ENCODE measurements around the gene UHRF2.
"Not testable (repeated sequence)": the region's sequence is repeated elsewhere in the genome, so short reads cannot be mapped to it uniquely, and the experiment has no call there.

UHRF2 gene

GRCh38 chr9:6431038-6431437 is 18.0 kb downstream of the UHRF2 start:
- no peak for DNase-seq

- DNase-seq = no peak
Observed at GRCh38 chr9:6433410-6433809, 20.4 kb downstream of the UHRF2 start.

- no peak for DNase-seq
Observed at GRCh38 chr9:6439051-6439703, 26.2 kb downstream of the UHRF2 start.

GRCh38 chr9:6440405-6440804 is 27.4 kb downstream of the UHRF2 start:
- DNase-seq = no peak

DNA sequence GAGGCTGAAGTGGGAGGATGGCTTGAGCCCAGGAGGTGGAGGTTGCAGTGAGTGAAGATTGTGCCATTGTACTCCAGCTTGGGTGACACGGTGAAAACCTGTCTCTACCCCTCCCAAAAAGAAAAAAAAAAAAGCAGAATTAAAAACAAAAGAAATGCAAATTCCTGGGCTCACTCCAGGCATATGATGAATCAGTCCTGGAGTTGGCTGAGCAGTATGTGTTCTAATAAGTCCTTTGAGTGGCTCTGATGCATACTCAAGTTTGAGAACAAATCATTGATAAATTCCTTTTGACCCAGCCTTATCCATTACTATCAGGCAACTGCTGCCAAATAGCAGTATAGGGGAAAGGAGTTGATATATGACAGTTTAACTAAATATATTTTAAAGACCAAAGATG is 28.3 kb downstream of the UHRF2 start:
- no peak for DNase-seq

- no peak for DNase-seq
Observed at GRCh38 chr9:6443661-6444060, 30.7 kb downstream of the UHRF2 start.

GRCh38 chr9:6444128-6444527 is 31.1 kb downstream of the UHRF2 start:
- no peak for DNase-seq

DNA sequence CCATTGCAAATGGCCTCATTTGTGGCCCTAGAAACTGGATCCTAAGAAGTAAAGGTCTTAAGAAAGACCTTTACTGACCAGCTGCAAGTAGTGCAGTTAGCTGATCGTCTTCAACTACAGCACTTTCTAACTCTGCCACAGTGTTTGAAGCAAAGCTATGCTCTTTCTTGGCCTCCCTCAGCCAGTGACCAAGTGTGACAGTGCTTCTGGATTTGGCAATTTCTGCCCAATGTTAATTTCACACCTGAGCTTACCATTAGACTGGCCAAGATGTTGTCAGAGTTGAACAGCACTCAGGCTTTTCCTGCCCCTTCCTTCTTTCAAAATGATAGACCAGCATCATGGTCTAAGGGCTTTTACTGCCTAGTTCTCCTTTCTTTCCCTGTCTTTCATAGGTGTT is 36.1 kb downstream of the UHRF2 start:
- no peak for DNase-seq

GRCh38 chr9:6449645-6450044 is 36.6 kb downstream of the UHRF2 start:
- DNase-seq = no peak

- no peak for DNase-seq
Observed at GRCh38 chr9:6450641-6451375, 37.8 kb downstream of the UHRF2 start.

- not testable (repeated sequence) for DNase-seq
Observed at GRCh38 chr9:6455292-6455691, 42.3 kb downstream of the UHRF2 start.

- not testable (repeated sequence) for DNase-seq
Observed at GRCh38 chr9:6458704-6459103, 45.7 kb downstream of the UHRF2 start.

GRCh38 chr9:6459718-6460117 is 46.7 kb downstream of the UHRF2 start:
- no peak for DNase-seq

GRCh38 chr9:6460189-6460768 is 47.3 kb downstream of the UHRF2 start:
- DNase-seq = no peak

- no peak for DNase-seq
Observed at GRCh38 chr9:6461619-6462018, 48.6 kb downstream of the UHRF2 start.

DNA sequence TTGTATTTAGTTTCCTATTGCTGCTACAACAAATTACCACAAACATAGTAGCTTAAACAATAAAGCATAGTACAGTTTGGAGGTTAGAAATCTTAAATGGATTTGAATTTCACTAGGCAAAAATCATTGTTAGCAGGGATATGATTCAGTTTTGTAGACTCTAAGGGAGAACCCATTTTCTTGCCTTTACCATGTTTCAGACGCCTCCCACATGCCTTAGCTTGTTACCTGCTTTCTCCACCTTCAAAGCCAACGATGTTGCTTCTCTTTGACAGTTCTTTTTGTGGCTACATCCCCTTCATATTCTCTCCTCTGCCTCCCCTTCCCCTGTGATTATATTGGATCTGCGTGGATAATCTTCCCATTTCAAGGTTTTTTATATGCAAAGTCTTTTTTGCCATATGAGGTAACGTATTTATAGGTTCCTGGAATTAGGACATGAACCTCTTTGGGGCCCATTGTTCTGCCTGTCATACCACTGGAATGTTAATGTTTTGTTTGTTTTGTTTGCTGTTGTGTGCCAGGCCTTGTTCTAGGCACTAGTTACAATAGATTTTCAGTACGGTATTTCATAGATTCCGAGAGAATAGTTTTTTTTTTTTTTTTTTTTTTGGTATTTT is 54.1 kb downstream of the UHRF2 start:
- no peak for DNase-seq

GRCh38 chr9:6471231-6471850 is 58.3 kb downstream of the UHRF2 start:
- DNase-seq = no peak

DNA sequence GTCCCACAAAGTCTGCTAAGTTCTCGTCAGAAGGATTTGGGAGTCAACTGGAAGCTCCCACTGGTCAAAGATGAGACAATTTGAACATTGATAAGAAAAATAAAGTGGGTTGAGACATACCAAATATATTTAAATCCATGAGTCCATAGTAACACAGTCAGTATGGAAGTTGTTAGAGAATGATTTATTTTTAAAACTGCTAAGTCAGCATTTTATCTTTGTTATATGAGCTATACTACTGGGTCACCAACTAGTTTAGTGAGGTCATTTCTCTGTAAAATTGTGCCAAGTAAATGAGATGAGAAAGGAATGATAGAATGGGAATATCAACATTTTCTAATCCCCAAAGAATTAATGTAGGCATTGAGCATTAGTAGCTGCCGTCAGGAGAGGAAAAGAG is 60.2 kb downstream of the UHRF2 start:
- DNase-seq = no peak

DNA sequence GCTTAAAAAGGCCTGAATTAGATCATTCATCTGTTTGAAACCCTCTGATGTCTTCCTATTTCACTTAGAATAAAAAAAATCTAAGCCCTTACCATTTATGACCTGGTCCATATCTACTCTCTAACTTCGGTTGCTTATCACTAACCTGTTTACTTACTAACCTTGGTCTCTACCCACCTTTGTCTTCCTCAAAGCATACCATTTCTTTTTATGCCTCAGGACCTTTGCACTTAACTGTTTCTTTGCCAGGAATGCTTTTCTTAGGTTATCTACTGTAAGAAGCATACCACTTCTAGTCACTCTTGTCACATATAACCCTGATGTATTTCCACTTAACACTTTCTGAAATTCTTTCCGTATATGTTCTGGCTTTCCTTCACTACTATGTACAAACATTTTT is 67.0 kb downstream of the UHRF2 start:
- no peak for DNase-seq

DNA sequence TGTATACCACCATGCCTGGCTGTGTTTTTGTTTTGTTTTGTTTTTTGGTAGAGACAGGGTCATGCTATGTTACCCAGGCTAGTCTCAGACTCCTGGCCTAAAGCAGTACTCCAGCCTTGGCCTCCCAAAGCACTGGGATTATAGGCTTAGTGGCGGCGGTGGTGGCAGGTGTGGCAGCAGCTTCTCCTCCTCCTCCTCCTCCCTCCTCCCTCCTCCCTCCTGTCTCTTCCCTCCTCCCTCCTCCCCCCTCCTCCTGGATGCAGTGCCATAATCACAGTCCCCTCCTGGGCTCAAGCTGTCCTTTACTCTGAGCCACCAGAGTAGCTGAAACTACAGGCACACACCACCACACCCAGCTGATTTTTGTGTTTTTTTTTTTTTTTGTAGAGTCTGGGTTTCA is 71.2 kb downstream of the UHRF2 start:
- no peak for DNase-seq

DNA sequence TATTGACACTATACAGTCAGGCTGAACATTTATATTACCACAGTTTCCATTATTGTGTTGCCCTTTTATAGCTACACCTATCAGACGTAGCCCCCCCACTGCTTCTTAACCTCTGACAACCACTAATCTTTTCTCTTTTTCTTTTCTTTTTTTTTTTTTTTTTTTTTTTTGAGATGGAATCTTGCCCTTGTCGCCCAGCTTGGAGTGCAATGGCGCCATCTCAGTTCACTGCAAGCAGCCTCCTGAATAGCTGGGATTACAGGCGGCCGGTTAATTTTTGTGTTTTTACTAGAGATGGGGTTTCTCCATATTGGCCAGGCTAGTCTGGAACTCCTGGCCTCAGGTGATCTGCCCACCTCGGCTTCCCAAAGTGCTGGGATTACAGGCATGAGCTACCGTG is 75.4 kb downstream of the UHRF2 start:
- DNase-seq = no peak

GRCh38 chr9:6489099-6489498 is 76.1 kb downstream of the UHRF2 start:
- DNase-seq = no peak

DNA sequence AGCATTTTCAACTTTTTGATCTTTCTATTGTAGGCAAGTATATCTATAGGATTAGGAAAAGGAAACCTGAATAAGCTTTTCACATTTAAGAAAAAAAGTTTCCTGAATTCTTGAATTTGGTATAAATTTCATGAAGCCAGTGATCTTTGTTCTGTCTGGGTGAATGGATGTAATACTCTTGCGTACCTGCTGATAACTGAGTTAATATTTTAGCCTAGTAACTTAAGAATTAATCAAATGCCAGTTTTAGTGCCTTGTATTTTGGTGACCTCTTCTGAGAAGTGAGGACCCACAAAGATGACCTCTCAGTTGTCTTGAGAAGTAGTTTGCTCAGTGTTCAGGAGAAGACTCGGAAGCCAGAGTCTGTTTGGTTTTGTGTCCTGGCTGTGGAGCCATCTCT is 77.9 kb downstream of the UHRF2 start:
- DNase-seq = no peak

DNA sequence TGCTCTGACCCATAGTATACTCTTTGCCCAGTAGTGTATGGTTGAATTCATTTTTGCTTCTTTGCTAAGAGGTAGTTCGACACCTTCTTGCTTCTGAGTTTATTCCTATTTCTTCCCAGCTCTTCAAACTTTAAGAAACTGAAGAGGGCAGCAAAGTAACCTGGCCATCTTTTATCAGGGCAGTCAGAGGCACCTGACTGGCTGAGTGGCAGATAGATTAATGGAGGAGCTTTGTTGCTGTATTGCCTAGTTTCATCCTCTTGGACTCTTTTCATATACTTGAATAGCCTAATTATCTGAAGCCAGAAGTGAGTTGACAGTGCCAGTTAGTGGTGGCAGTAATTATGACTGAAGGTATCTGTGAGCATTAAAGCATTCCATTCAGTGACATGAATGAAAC is 82.5 kb downstream of the UHRF2 start:
- no peak for DNase-seq

Data from NCI-H2171 treated with DMSO at 0.1 percent for 48 hours (cell line).